Mesendoderm (in vitro differentiated cells): ENCODE data around the gene PACSIN3.

Experiments used
- DNase-seq: peaks from one replicate; pipeline ENCODE4 v3.0.0; 2013
- H2AK5ac ChIP-seq: 2 replicates; pipeline ENCODE4 v1.6.1; 2013; ENCODE audit warnings: low read length, inconsistent platforms
- H2BK120ac ChIP-seq: 2 replicates; pipeline ENCODE4 v1.6.1; 2013; ENCODE audit warnings: low read depth, mild to moderate bottlenecking, low read length, moderate library complexity, mixed read lengths
- H2BK15ac ChIP-seq: replicated peaks from 2 replicates; pipeline ENCODE4 v1.6.1; 2013; ENCODE audit warnings: low read depth, mild to moderate bottlenecking, moderate library complexity
- H2BK5ac ChIP-seq: 2 replicates; pipeline ENCODE4 v1.6.1; 2013; ENCODE audit warnings: low read length, inconsistent platforms
- H3K18ac ChIP-seq: 2 replicates; pipeline ENCODE4 v1.6.1; 2013; ENCODE audit warnings: mild to moderate bottlenecking, low read length, mixed read lengths
- H3K23ac ChIP-seq: one replicate; pipeline ENCODE4 v1.6.1; 2013; ENCODE audit warnings: low read length
- H3K27ac ChIP-seq: 2 replicates; pipeline ENCODE4 v1.5.1; 2013; ENCODE audit warnings: low read depth, mild to moderate bottlenecking, inconsistent platforms, low read length, moderate library complexity
- H3K27me3 ChIP-seq: 2 replicates; pipeline ENCODE4 v1.6.1; 2013; ENCODE audit warnings: low read length, control low read depth, mild to moderate bottlenecking, inconsistent platforms; ENCODE audit not compliant: insufficient read depth, poor library complexity
- H3K36me3 ChIP-seq: 2 replicates; pipeline ENCODE4 v1.6.1; 2013; ENCODE audit warnings: low read length, inconsistent platforms; ENCODE audit not compliant: control insufficient read depth, insufficient read depth
- H3K4ac ChIP-seq: one replicate; pipeline ENCODE4 v1.6.1; 2013; ENCODE audit warnings: low read depth, mild to moderate bottlenecking, low read length, moderate library complexity
- H3K4me1 ChIP-seq: 2 replicates; pipeline ENCODE4 v1.6.1; 2013; ENCODE audit warnings: low read depth, low read length, inconsistent platforms; ENCODE audit not compliant: control insufficient read depth
- H3K4me2 ChIP-seq: 2 replicates; pipeline ENCODE4 v1.6.1; 2013; ENCODE audit warnings: low read length
- H3K4me3 ChIP-seq: 2 replicates; pipeline ENCODE4 v1.5.1; 2013; ENCODE audit warnings: mild to moderate bottlenecking, low read length
- H3K56ac ChIP-seq: one replicate; pipeline ENCODE4 v1.6.1; 2013; ENCODE audit warnings: low read length
- H3K79me1 ChIP-seq: 2 replicates; pipeline ENCODE4 v1.6.1; 2013; ENCODE audit warnings: low read length, inconsistent platforms
- H3K79me2 ChIP-seq: 2 replicates; pipeline ENCODE4 v1.6.1; 2013; ENCODE audit warnings: mild to moderate bottlenecking, low read length; ENCODE audit not compliant: control insufficient read depth, insufficient read depth
- H3K9ac ChIP-seq: 2 replicates; pipeline ENCODE4 v1.6.1; 2013; ENCODE audit warnings: low read length, inconsistent platforms
- H4K5ac ChIP-seq: one replicate; pipeline ENCODE4 v1.6.1; 2013; ENCODE audit warnings: low read length
- H4K8ac ChIP-seq: one replicate; pipeline ENCODE4 v1.6.1; 2013; ENCODE audit warnings: low read depth, mild to moderate bottlenecking, control low read depth, low read length, moderate library complexity
- WGBS: extraction: QIAGEN DNeasy Blood & Tissue Kit; methylation state at CpG from one replicate; pipeline ENCODE4 v1.1.7; 2013; ENCODE audit warnings: low lambda C conversion rate, missing lambda C conversion rate; ENCODE audit not compliant: insufficient coverage; ENCODE audit errors: extremely low coverage; 5-methylcytosine and 5-hydroxymethylcytosine counted together

Gene PACSIN3

GRCh38 chr11:47182380-47182779, 3.9 kb downstream of the PACSIN3 start:
- no peak overlapping the region for H3K9ac ChIP-seq
- H3K23ac ChIP-seq: no peak overlapping the region
- DNase-seq: no peak
- WGBS: no CpG with 5 or more reads among the region's 17 CpGs
- H2AK5ac ChIP-seq: no peak overlapping the region
- H2BK120ac ChIP-seq: no peak overlapping the region
- no peak overlapping the region for H4K5ac ChIP-seq
- H3K27ac ChIP-seq: no peak overlapping the region
- no peaks in the 10 kb centered on the region for H3K27me3 ChIP-seq
- no peak overlapping the region for H3K4me3 ChIP-seq
- no peak overlapping the region for H4K8ac ChIP-seq
- H3K18ac ChIP-seq: no peak overlapping the region
- peaks cover 6% of the 10 kb centered on the region for H3K79me2 ChIP-seq
- H3K4ac ChIP-seq: no peak overlapping the region
- peaks cover 6% of the 10 kb centered on the region for H3K79me1 ChIP-seq
- no peak overlapping the region for H3K4me2 ChIP-seq
- no peak overlapping the region for H2BK15ac ChIP-seq
- peaks cover 3% of the 10 kb centered on the region for H3K4me1 ChIP-seq
- H3K36me3 ChIP-seq: peaks cover 5% of the 10 kb centered on the region
- H3K56ac ChIP-seq: no peak overlapping the region
- H2BK5ac ChIP-seq: no peak overlapping the region

GRCh38 chr11:47181271-47181670, 5.0 kb downstream of the PACSIN3 start:
- Histone ChIP-seq H2BK15ac (no peak overlapping the region), H2AK5ac (no peak overlapping the region), H4K8ac (no peak overlapping the region), H3K4ac (no peak overlapping the region), H3K79me1 (peaks cover 9% of the 10 kb centered on the region), H3K79me2 (peaks cover 10% of the 10 kb centered on the region), H2BK120ac (no peak overlapping the region), H3K27ac (no peak overlapping the region), H3K4me3 (no peak overlapping the region), H3K4me2 (no peak overlapping the region), H3K4me1 (peaks cover 3% of the 10 kb centered on the region), H3K18ac (no peak overlapping the region), H3K9ac (no peak overlapping the region), H2BK5ac (no peak overlapping the region), H3K27me3 (no peaks in the 10 kb centered on the region), H3K36me3 (peaks cover 5% of the 10 kb centered on the region), H4K5ac (no peak overlapping the region), H3K56ac (no peak overlapping the region), H3K23ac (no peak overlapping the region)
- no CpG with 5 or more reads among the region's 6 CpGs for WGBS
- DNase-seq: no peak

GRCh38 chr11:47180006-47180787, 6.0 kb downstream of the PACSIN3 start:
- H3K27me3 ChIP-seq: no peaks in the 10 kb centered on the region

GRCh38 chr11:47179655-47179991, 6.6 kb downstream of the PACSIN3 start:
- Histone ChIP-seq H3K56ac (no peak overlapping the region), H3K27ac (no peak overlapping the region), H2BK120ac (no peak overlapping the region), H2BK15ac (no peak overlapping the region), H3K4me3 (no peak overlapping the region), H3K18ac (no peak overlapping the region), H4K5ac (no peak overlapping the region), H3K79me2 (peaks cover 22% of the 10 kb centered on the region), H3K4me2 (no peak overlapping the region), H3K79me1 (peaks cover 22% of the 10 kb centered on the region), H3K27me3 (no peaks in the 10 kb centered on the region), H3K4ac (no peak overlapping the region), H3K9ac (no peak overlapping the region), H2AK5ac (no peak overlapping the region), H2BK5ac (no peak overlapping the region), H3K4me1 (no peaks in the 10 kb centered on the region), H3K36me3 (peaks cover 8% of the 10 kb centered on the region), H3K23ac (no peak overlapping the region), H4K8ac (no peak overlapping the region)
- no CpG with 5 or more reads among the region's 1 CpG for WGBS
- peak; percentile 88 for DNase-seq

More at GRCh38 chr11:47180006-47180787, 6.0 kb downstream of the PACSIN3 start:
- Histone ChIP-seq H2AK5ac (no peak overlapping the region), H3K79me1 (peaks cover 17% of the 10 kb centered on the region), H4K5ac (no peak overlapping the region), H3K56ac (peak overlapping the region; percentile 5), H3K23ac (no peak overlapping the region), H3K4ac (no peak overlapping the region), H3K4me1 (peaks cover 3% of the 10 kb centered on the region), H3K18ac (no peak overlapping the region), H4K8ac (no peak overlapping the region), H2BK15ac (no peak overlapping the region), H3K79me2 (peaks cover 20% of the 10 kb centered on the region), H2BK5ac (no peak overlapping the region), H3K4me3 (no peak overlapping the region), H3K9ac (no peak overlapping the region), H3K27ac (no peak overlapping the region), H2BK120ac (no peak overlapping the region), H3K36me3 (peaks cover 5% of the 10 kb centered on the region), H3K4me2 (no peak overlapping the region)
- no peak for DNase-seq
- WGBS: no CpG with 5 or more reads among the region's 35 CpGs

- Histone ChIP-seq H3K23ac (no peak overlapping the region), H2AK5ac (no peak overlapping the region), H3K79me2 (peaks cover 22% of the 10 kb centered on the region), H3K27ac (no peak overlapping the region), H3K56ac (no peak overlapping the region), H2BK120ac (no peak overlapping the region), H2BK5ac (no peak overlapping the region), H4K8ac (no peak overlapping the region), H2BK15ac (no peak overlapping the region), H3K9ac (no peak overlapping the region), H3K27me3 (no peaks in the 10 kb centered on the region), H3K4me3 (no peak overlapping the region), H3K4me2 (no peak overlapping the region), H3K18ac (no peak overlapping the region), H4K5ac (no peak overlapping the region), H3K36me3 (peaks cover 9% of the 10 kb centered on the region), H3K4me1 (no peaks in the 10 kb centered on the region), H3K4ac (no peak overlapping the region), H3K79me1 (peaks cover 21% of the 10 kb centered on the region)
- WGBS: no CpG with 5 or more reads among the region's 23 CpGs
- no peak for DNase-seq
Observed at GRCh38 chr11:47178737-47179654, 7.2 kb downstream of the PACSIN3 start.
